Tibial nerve (tissue), 4 donors: ENCODE results near the gene HLTF.

Experiments used
- CTCF ChIP-seq, 5 experiments: fragments of 200-600 bp in 3 of 5; fragments of 450-650 bp in 2 of 5; sonication (generic) in 3 of 5; IDR thresholded peaks; one replicate each; pipeline ENCODE4 v1.5.1; 2016 to 2019; ENCODE audit warnings: antibody characterized with exemption in 5 of 5, mild to moderate bottlenecking in 3 of 5, moderate library complexity in 2 of 5
- EP300 ChIP-seq, 2 donors: sonication (generic); formaldehyde crosslinking; IDR thresholded peaks; one replicate each; pipeline ENCODE4 v1.6.1; 2017; ENCODE audit warnings: antibody characterized with exemption in 2 of 2, mild to moderate bottlenecking in 1 of 2
- POLR2A ChIP-seq, 2 donors: fragments of 450-650 bp; IDR thresholded peaks; one replicate each; pipeline ENCODE4 v1.6.1; 2017; ENCODE audit warnings: antibody characterized with exemption in 2 of 2, mild to moderate bottlenecking in 2 of 2, moderate library complexity in 2 of 2

GRCh38 chr3:149085828-149086231, 503 bp downstream of the HLTF start:
- no peak for TF ChIP-seq CTCF (IDR thresholded peaks at IDR 0.05)
- no peak for TF ChIP-seq EP300 (IDR thresholded peaks at IDR 0.05)
- TF ChIP-seq POLR2A (IDR thresholded peaks at IDR 0.05), result no peak
